ENCODE results near the gene SEMA7A.

SEMA7A gene

GRCh38 chr15:74386496-74387140 lies 47.1 kb downstream of the SEMA7A start:
- no peak for DNase-seq (ENCODE audit: low read depth)
- in situ Hi-C loops (cut with HindIII; ENCODE audit: low sequenced_read_pairs) = no loop called here
- TF ChIP-seq CTCF (IDR thresholded peaks at IDR 0.05; ENCODE audit: low read depth, low read length, missing control alignments) = no peak
- H3K4me3 ChIP-seq (ENCODE audit: low read depth, low read length) = no peak overlapping the region

- no peak overlapping the region for H3K4me3 ChIP-seq (ENCODE audit: low read depth, low read length)
- no peak for TF ChIP-seq CTCF (IDR thresholded peaks at IDR 0.05; ENCODE audit: low read depth, low read length, missing control alignments)
- in situ Hi-C loops (cut with HindIII; ENCODE audit: low sequenced_read_pairs) = no loop called here
- DNase-seq (ENCODE audit: low read depth) = no peak
Observed at GRCh38 chr15:74385733-74386132, 48.0 kb downstream of the SEMA7A start.

GRCh38 chr15:74384881-74385643 lies 48.7 kb downstream of the SEMA7A start:
- no peak overlapping the region for H3K4me3 ChIP-seq (ENCODE audit: low read depth, low read length)
- no peak for DNase-seq (ENCODE audit: low read depth)
- no peak for TF ChIP-seq CTCF (IDR thresholded peaks at IDR 0.05; ENCODE audit: low read depth, low read length, missing control alignments)
- in situ Hi-C loops (cut with HindIII; ENCODE audit: low sequenced_read_pairs) = no loop called here

DNA sequence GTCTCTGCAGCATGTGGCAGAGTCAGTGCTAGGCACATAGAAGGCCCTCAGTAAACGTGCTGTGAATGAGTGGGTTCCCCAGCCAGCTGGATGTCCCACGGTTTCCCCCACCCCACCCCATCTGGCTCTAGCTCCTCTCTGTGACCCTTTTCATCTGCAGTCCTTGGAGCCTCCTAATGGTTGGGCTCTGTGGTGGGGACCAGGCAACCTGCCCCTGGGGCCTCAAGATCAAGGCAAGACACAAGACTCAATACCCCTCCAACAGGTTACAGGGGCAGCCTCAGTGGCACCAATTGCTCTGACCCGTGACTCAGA lies 49.2 kb downstream of the SEMA7A start:
- no peak overlapping the region for H3K4me3 ChIP-seq (ENCODE audit: low read depth, low read length)
- TF ChIP-seq CTCF (IDR thresholded peaks at IDR 0.05; ENCODE audit: low read depth, low read length, missing control alignments) = no peak
- in situ Hi-C loops (cut with HindIII; ENCODE audit: low sequenced_read_pairs) = no loop called here
- no peak for DNase-seq (ENCODE audit: low read depth)

GRCh38 chr15:74383695-74384565 lies 49.8 kb downstream of the SEMA7A start:
- in situ Hi-C loops (cut with HindIII; ENCODE audit: low sequenced_read_pairs) = no loop called here
- no peak for TF ChIP-seq CTCF (IDR thresholded peaks at IDR 0.05; ENCODE audit: low read depth, low read length, missing control alignments)
- H3K4me3 ChIP-seq (ENCODE audit: low read depth, low read length) = no peak overlapping the region
- DNase-seq (ENCODE audit: low read depth) = no peak

GRCh38 chr15:74383286-74383685 lies 50.5 kb downstream of the SEMA7A start:
- no peak for DNase-seq (ENCODE audit: low read depth)
- in situ Hi-C loops (cut with HindIII; ENCODE audit: low sequenced_read_pairs) = no loop called here

More at GRCh38 chr15:74383286-74383685, 50.5 kb downstream of the SEMA7A start:
- H3K4me3 ChIP-seq (ENCODE audit: low read depth, low read length) = no peak overlapping the region
- no peak for TF ChIP-seq CTCF (IDR thresholded peaks at IDR 0.05; ENCODE audit: low read depth, low read length, missing control alignments)
